B cell (primary cell): ENCODE results near the gene TEC. TPM values are rescaled to one million over a fixed set of nuclear protein-coding genes. Genes with fewer than 3 reads are reported as not detected.
A peak's percentile ranks its signal among the peaks of the same experiment; 100 is the strongest.

Experiments
- ATAC-seq: fragments of 200-7000 bp; cut with Tn5 transposase; one replicate; pipeline ENCODE4 v1.10.0; 2021; ENCODE audit warnings: low read depth, mild to moderate bottlenecking, moderate number of reproducible peaks, moderate library complexity
- CTCF ChIA-PET: fragments of 350-600 bp; sonication (Branson Sonifier 250); formaldehyde crosslinking; loops from one replicate; lab custom pipeline; 2021; ENCODE audit warnings: antibody characterized with exemption, inconsistent platforms; lab: Charles Lee
- POLR2A ChIA-PET: fragments of 350-600 bp; sonication (Branson Sonifier 250); formaldehyde crosslinking; loops from one replicate; lab custom pipeline; 2021; ENCODE audit warnings: antibody characterized with exemption; lab: Charles Lee
- DNase-seq: peaks from one replicate; pipeline ENCODE4 v3.0.0; 2013
- H2AFZ ChIP-seq: 2 replicates; pipeline ENCODE4 v1.6.1; 2012; ENCODE audit warnings: mild to moderate bottlenecking, low read depth, low read length; ENCODE audit not compliant: insufficient read depth, poor library complexity, severe bottlenecking
- H3K27ac ChIP-seq, 2 donors: 1 replicate in 1 of 2; 2 replicates in 1 of 2; pipeline ENCODE4 v1.5.1; 2012 to 2013; ENCODE audit warnings: low read length in 2 of 2, mild to moderate bottlenecking in 2 of 2, moderate library complexity in 1 of 2
- H3K27me3 ChIP-seq, 4 experiments: fragments of 200-600 bp in 1 of 4; sonication (generic) in 1 of 4; replicated peaks in 1 of 4; 1 replicate in 2 of 4; 2 replicates in 2 of 4; pipeline versions ENCODE4 v1.6.1 to v1.7.0; 2013 to 2016; ENCODE audit warnings: low read length in 3 of 4, mild to moderate bottlenecking in 2 of 4, mixed read lengths in 1 of 4, moderate library complexity in 1 of 4; ENCODE audit not compliant: insufficient read depth in 4 of 4, control insufficient read depth in 3 of 4; ENCODE audit errors: control extremely low read depth in 1 of 4
- H3K36me3 ChIP-seq, 2 experiments: replicated peaks in 1 of 2; 1 replicate in 1 of 2; 2 replicates in 1 of 2; pipeline versions ENCODE4 v1.6.1 to v1.7.1; 2013; ENCODE audit warnings: low read length in 1 of 2; ENCODE audit not compliant: insufficient read depth in 2 of 2, control insufficient read depth in 1 of 2; ENCODE audit errors: control extremely low read depth in 1 of 2, extremely low read depth in 1 of 2
- H3K4me1 ChIP-seq, 2 donors: fragments of 200-600 bp in 1 of 2; sonication (generic) in 1 of 2; 1 replicate in 1 of 2; 2 replicates in 1 of 2; pipeline versions ENCODE4 v1.5.1 to v1.6.1; 2013 to 2017; ENCODE audit warnings: low read length in 2 of 2; ENCODE audit not compliant: control insufficient read depth in 2 of 2, insufficient read depth in 2 of 2
- H3K4me2 ChIP-seq: replicated peaks from 2 replicates; pipeline ENCODE3; 2012; ENCODE audit warnings: mild to moderate bottlenecking, low read depth, low read length; ENCODE audit not compliant: poor library complexity, severe bottlenecking
- H3K4me3 ChIP-seq, 5 experiments: fragments of 200-600 bp in 1 of 5; sonication (generic) in 1 of 5; 1 replicate in 3 of 5; 2 replicates in 2 of 5; pipeline versions ENCODE4 v1.5.1 to v1.7.0; 2011 to 2016; ENCODE audit warnings: low read length in 4 of 5, mild to moderate bottlenecking in 4 of 5, low read depth in 2 of 5, control low read depth in 1 of 5, moderate library complexity in 1 of 5; ENCODE audit not compliant: insufficient read depth in 1 of 5; ENCODE audit errors: control extremely low read depth in 1 of 5, extremely low read depth in 1 of 5
- H3K79me2 ChIP-seq: fragments of 200-600 bp; sonication (generic); one replicate; pipeline ENCODE4 v1.6.0; 2016; ENCODE audit warnings: low read length; ENCODE audit not compliant: control insufficient read depth, insufficient read depth
- H3K9ac ChIP-seq: fragments of 200-600 bp; sonication (generic); 2 replicates; pipeline ENCODE4 v1.6.1; 2017; ENCODE audit warnings: mild to moderate bottlenecking, low read length, moderate library complexity
- H3K9me3 ChIP-seq, 3 donors: one replicate each; pipeline versions ENCODE4 v1.6.1 to v1.7.1; 2013; ENCODE audit warnings: low read length in 2 of 3; ENCODE audit not compliant: control insufficient read depth in 2 of 3, insufficient read depth in 1 of 3; ENCODE audit errors: control extremely low read depth in 1 of 3
- H4K20me1 ChIP-seq: 2 replicates; pipeline ENCODE4 v1.6.0; 2012; ENCODE audit warnings: mild to moderate bottlenecking, low read length; ENCODE audit not compliant: insufficient read depth, control insufficient read depth, poor library complexity, severe bottlenecking
- H3K27ac Mint-ChIP-seq: one replicate; pipeline ENCODE4 v1.8.0; 2021; ENCODE audit warnings: mixed read lengths
- H3K27me3 Mint-ChIP-seq: one replicate; pipeline ENCODE4 v1.8.0; 2021; ENCODE audit warnings: mixed read lengths
- H3K4me1 Mint-ChIP-seq: one replicate; pipeline ENCODE4 v1.8.0; 2021; ENCODE audit warnings: mixed read lengths
- H3K4me3 Mint-ChIP-seq: one replicate; pipeline ENCODE4 v1.8.0; 2021; ENCODE audit warnings: mixed read lengths
- H3K9me3 Mint-ChIP-seq: one replicate; pipeline ENCODE4 v1.8.0; 2022; ENCODE audit warnings: mixed read lengths; ENCODE audit not compliant: insufficient read depth
- EZH2 ChIP-seq: IDR thresholded peaks from 2 replicates; pipeline ENCODE4 v1.6.1; 2012; ENCODE audit warnings: borderline replicate concordance, low read depth, mild to moderate bottlenecking, moderate library complexity, low read length; ENCODE audit not compliant: insufficient read depth, poor library complexity, severe bottlenecking
- WGBS: methylation state at CpG from one replicate; pipeline ENCODE4 v1.1.5; 2013; ENCODE audit warnings: missing lambda C conversion rate; ENCODE audit not compliant: insufficient coverage; 5-methylcytosine and 5-hydroxymethylcytosine counted together
- intact Hi-C: fragments of 100-400 bp; cut with micrococcal nuclease; formaldehyde crosslinking; loops from one replicate; pipeline ENCODE4 v1.10.0; 2022
- polyA plus RNA-seq: library from polyadenylated mRNA; depleted of rRNA; stranded (reverse); fragments of >200 nt; gene quantifications from 2 replicates; pipeline ENCODE4 v1.2.3, GENCODE V29; 2012
- total RNA-seq, 2 donors: library from RNA; stranded (reverse); fragments of 120-200 nt in 1 of 2; gene quantifications; 1 replicate in 1 of 2; 2 replicates in 1 of 2; pipeline versions ENCODE4 v1.2.3 to v1.2.4, GENCODE V29; 2013 to 2022
- TF ChIP-seq, protein P1 (sequence below): fragments of 200-600 bp; IDR thresholded peaks from one replicate; pipeline ENCODE4 v1.8.0; 2022; ENCODE audit warnings: antibody characterized with exemption, mild to moderate bottlenecking

Gene TEC
- total and polyA plus RNA-seq, 2 donors (not counting 1 experiment from before 2014, with no cell fraction given) = 2.0 to 8.3 TPM

- no peaks in the 10 kb centered on the region for H3K9me3 ChIP-seq
- H2AFZ ChIP-seq = no peak overlapping the region
- H3K4me1 Mint-ChIP-seq = peaks cover 73% of the 10 kb centered on the region
- no peaks in the 10 kb centered on the region for H3K27me3 Mint-ChIP-seq
- peaks cover 29% of the 10 kb centered on the region for H3K79me2 ChIP-seq
- ATAC-seq (no peak), DNase-seq (no peak)
- ChIA-PET CTCF (interaction anchor here (1.2 kb wide), 1 partner anchor 15 kb away, joined by 4 read pairs; no protein-coding TSS in a partner anchor), POLR2A (no interaction called here)
- peak overlapping the region; percentile 40 for H3K4me3 Mint-ChIP-seq
- H3K9ac ChIP-seq = no peak overlapping the region
- peak overlapping the region in 1 of 2 donors; percentile 6 for H3K27ac ChIP-seq
- WGBS = no CpG with 5 or more reads among the region's 3 CpGs
- H3K27ac Mint-ChIP-seq = peak overlapping the region; percentile 15
- H3K27me3 ChIP-seq = no peaks in the 10 kb centered on the region
- intact Hi-C loops = loop anchor here (10.0 kb wide), 2 partner anchors 49 to 149 kb away; no protein-coding TSS in a partner anchor
- H3K4me2 ChIP-seq = no peak overlapping the region
- H3K9me3 Mint-ChIP-seq = no peaks in the 10 kb centered on the region
- H3K4me3 ChIP-seq = no peak overlapping the region
- H3K36me3 ChIP-seq = no peaks in the 10 kb centered on the region
- TF ChIP-seq, protein P1, sequence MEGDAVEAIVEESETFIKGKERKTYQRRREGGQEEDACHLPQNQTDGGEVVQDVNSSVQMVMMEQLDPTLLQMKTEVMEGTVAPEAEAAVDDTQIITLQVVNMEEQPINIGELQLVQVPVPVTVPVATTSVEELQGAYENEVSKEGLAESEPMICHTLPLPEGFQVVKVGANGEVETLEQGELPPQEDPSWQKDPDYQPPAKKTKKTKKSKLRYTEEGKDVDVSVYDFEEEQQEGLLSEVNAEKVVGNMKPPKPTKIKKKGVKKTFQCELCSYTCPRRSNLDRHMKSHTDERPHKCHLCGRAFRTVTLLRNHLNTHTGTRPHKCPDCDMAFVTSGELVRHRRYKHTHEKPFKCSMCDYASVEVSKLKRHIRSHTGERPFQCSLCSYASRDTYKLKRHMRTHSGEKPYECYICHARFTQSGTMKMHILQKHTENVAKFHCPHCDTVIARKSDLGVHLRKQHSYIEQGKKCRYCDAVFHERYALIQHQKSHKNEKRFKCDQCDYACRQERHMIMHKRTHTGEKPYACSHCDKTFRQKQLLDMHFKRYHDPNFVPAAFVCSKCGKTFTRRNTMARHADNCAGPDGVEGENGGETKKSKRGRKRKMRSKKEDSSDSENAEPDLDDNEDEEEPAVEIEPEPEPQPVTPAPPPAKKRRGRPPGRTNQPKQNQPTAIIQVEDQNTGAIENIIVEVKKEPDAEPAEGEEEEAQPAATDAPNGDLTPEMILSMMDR = no peak
- TF ChIP-seq EZH2 = no peak
- no peaks in the 10 kb centered on the region for H4K20me1 ChIP-seq
- H3K4me1 ChIP-seq = peaks cover 39 to 61% of the 10 kb centered on the region in 2 donors
Observed at GRCh38 chr4:48193921-48194468, 75.6 kb downstream of the TEC start.

GRCh38 chr4:48193096-48193836 is 76.4 kb downstream of the TEC start:
- Histone ChIP-seq H3K27me3 (no peaks in the 10 kb centered on the region), H2AFZ (no peak overlapping the region), H3K36me3 (no peaks in the 10 kb centered on the region), H4K20me1 (no peaks in the 10 kb centered on the region), H3K4me3 (no peak overlapping the region), H3K9ac (no peak overlapping the region), H3K27ac (peak overlapping the region; percentile 6 to 13), H3K4me1 (peaks cover 39 to 57% of the 10 kb centered on the region in 2 donors), H3K4me2 (no peak overlapping the region), H3K9me3 (no peaks in the 10 kb centered on the region), H3K79me2 (peaks cover 29% of the 10 kb centered on the region)
- ChIA-PET POLR2A (interaction anchor here (1.1 kb wide), 1 partner anchor 77 kb away, joined by 3 read pairs; no protein-coding TSS in a partner anchor), CTCF (interaction anchor here (0.6 to 1.0 kb wide), 2 partner anchors 77 to 188 kb away, joined by 3 read pairs; no protein-coding TSS in a partner anchor)
- H3K27ac Mint-ChIP-seq = peak overlapping the region; percentile 47
- ATAC-seq = no peak
- H3K9me3 Mint-ChIP-seq = no peaks in the 10 kb centered on the region
- 98% methylated on average over 4 of the region's 6 CpGs for WGBS
- TF ChIP-seq, protein P1 = no peak
- no peak for TF ChIP-seq EZH2
- H3K27me3 Mint-ChIP-seq = no peaks in the 10 kb centered on the region
- intact Hi-C loops = loop anchor here (10.0 kb wide), 2 partner anchors 48 to 148 kb away; no protein-coding TSS in a partner anchor
- H3K4me3 Mint-ChIP-seq = no peak overlapping the region
- H3K4me1 Mint-ChIP-seq = peaks cover 71% of the 10 kb centered on the region
- DNase-seq = peak; percentile 42
